ENCODE measurements around the gene NTSR1.

Gene NTSR1

DNA sequence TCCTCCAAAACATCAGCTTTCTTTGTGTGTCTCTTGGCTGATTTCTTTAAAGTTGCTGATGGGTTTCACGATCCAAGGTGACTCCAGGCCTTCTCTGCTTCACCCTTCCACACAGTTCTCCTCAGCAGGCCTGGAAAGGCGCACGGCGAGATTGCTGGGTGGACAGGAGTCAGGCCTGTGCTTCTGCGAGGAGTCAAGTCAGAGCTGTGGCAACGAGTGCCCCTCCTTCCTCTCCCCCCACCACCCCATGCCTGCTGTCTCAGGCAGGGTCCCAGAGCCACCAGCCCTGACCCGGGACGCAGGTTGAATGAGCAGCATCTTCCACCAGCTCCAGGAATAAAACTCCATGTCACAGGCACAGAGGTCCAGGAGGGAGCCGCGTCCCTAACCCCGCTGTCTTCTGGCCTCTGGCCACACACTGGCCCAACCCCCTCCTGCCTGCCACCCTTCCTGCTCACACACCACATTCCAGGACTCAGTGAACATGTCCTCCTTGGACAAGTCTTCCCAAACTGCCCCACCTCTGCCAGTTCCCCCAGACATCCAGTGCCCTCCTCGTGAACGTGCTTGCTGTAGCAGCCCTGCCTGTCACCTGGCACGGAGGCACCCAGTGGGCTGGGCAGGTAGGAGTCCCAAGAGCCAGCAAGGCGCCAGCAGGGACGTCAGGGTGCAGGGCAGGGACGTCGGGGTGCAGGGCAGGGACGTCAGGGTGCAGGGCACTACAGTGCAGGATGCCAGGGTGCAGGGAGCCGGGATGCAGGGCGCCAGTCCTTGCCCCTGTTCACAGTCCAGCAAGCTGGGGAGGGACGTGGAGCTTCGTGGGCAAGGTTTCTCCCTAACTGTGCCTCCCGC lies 7.2 kb upstream of the NTSR1 start:
- Histone ChIP-seq H3K4me3 (replicated peaks; ENCODE audit: insufficient read depth, low read length) (no peak overlapping the region), H3K27ac (replicated peaks) (no peak overlapping the region), H3K27me3 (ENCODE audit: insufficient read depth, poor library complexity, severe bottlenecking) (no peaks in the 10 kb centered on the region)
- TF ChIP-seq GABPA (IDR thresholded peaks at IDR 0.05; ENCODE audit: low read depth): no peak
- TF ChIP-seq SPI1 (IDR thresholded peaks at IDR 0.05; ENCODE audit: borderline replicate concordance, low read depth): no peak
- TF ChIP-seq, protein P1, sequence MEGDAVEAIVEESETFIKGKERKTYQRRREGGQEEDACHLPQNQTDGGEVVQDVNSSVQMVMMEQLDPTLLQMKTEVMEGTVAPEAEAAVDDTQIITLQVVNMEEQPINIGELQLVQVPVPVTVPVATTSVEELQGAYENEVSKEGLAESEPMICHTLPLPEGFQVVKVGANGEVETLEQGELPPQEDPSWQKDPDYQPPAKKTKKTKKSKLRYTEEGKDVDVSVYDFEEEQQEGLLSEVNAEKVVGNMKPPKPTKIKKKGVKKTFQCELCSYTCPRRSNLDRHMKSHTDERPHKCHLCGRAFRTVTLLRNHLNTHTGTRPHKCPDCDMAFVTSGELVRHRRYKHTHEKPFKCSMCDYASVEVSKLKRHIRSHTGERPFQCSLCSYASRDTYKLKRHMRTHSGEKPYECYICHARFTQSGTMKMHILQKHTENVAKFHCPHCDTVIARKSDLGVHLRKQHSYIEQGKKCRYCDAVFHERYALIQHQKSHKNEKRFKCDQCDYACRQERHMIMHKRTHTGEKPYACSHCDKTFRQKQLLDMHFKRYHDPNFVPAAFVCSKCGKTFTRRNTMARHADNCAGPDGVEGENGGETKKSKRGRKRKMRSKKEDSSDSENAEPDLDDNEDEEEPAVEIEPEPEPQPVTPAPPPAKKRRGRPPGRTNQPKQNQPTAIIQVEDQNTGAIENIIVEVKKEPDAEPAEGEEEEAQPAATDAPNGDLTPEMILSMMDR (IDR thresholded peaks at IDR 0.05; ENCODE audit: insufficient read depth, low read length): no peak
- no peak for TF ChIP-seq REST (IDR thresholded peaks at IDR 0.05; ENCODE audit: insufficient replicate concordance, low read depth)
- TF ChIP-seq POLR2AphosphoS5 (IDR thresholded peaks at IDR 0.05; ENCODE audit: low read depth): no peak
- DNase-seq (ENCODE audit: low read depth in 1 of 2, low spot score in 1 of 2): no peak

GRCh38 chr20:62702013-62702300 lies 6.7 kb upstream of the NTSR1 start:
- Histone ChIP-seq H3K4me3 (replicated peaks; ENCODE audit: insufficient read depth, low read length) (no peak overlapping the region), H3K27me3 (ENCODE audit: insufficient read depth, poor library complexity, severe bottlenecking) (no peaks in the 10 kb centered on the region), H3K27ac (replicated peaks) (no peak overlapping the region)
- TF ChIP-seq, protein P1 (IDR thresholded peaks at IDR 0.05; ENCODE audit: insufficient read depth, low read length): no peak
- TF ChIP-seq REST (IDR thresholded peaks at IDR 0.05; ENCODE audit: insufficient replicate concordance, low read depth) (no peak), POLR2AphosphoS5 (IDR thresholded peaks at IDR 0.05; ENCODE audit: low read depth) (no peak), GABPA (IDR thresholded peaks at IDR 0.05; ENCODE audit: low read depth) (no peak), SPI1 (IDR thresholded peaks at IDR 0.05; ENCODE audit: borderline replicate concordance, low read depth) (no peak)
- no peak for DNase-seq (ENCODE audit: low read depth in 1 of 2, low spot score in 1 of 2)

DNA sequence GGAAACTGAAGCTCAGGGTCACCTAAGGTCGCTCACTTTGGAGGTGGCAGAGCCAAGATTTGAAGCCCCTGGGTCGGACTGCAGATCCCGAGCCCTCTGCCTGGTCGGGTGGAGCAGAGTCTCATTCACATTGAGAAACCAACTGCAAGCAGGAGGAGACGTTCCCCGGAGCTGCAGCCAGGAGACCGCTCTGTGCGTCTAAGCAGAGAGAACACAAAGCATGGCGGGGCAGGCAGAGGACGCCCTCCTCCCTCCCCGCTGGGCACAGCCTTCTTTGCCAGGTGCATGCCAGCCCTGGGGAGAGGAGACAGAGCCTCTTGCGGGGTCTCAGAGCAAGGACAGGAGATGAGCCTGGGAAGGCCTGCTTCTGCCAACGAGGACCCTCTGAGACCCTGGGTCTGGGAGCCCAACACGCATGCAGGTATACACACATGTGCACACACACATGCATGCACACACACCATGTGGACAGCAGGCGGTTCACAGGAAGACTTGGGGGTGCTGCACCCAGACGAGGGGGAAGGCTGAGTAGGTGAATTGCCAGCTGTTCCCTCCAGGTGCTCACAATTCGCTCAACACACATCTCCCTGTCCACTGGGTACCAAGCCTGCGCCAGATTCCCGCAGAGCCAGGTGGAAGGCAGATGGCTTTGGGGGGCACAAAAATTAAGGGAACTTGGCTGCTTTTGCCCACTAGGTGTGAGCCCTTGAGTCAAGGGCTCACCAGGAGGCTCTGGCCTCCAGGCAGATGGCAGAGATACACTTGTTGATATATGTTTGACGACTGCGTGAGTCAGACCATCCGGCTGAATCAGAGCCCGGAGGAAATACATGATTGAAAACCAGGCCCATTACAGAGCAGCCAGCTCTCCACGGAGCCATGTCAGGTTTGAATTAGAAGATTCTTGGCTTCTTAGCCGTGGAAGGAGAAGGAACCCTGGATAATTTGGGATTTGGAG lies 5.5 kb upstream of the NTSR1 start:
- TF ChIP-seq POLR2AphosphoS5 (IDR thresholded peaks at IDR 0.05; ENCODE audit: low read depth) (no peak), GABPA (IDR thresholded peaks at IDR 0.05; ENCODE audit: low read depth) (no peak), SPI1 (IDR thresholded peaks at IDR 0.05; ENCODE audit: borderline replicate concordance, low read depth) (no peak), REST (IDR thresholded peaks at IDR 0.05; ENCODE audit: insufficient replicate concordance, low read depth) (no peak)
- TF ChIP-seq, protein P1 (IDR thresholded peaks at IDR 0.05; ENCODE audit: insufficient read depth, low read length): no peak
- no peak overlapping the region for H3K4me3 ChIP-seq (replicated peaks; ENCODE audit: insufficient read depth, low read length)
- no peak for DNase-seq (ENCODE audit: low read depth in 1 of 2, low spot score in 1 of 2)
- no peaks in the 10 kb centered on the region for H3K27me3 ChIP-seq (ENCODE audit: insufficient read depth, poor library complexity, severe bottlenecking)
- no peak overlapping the region for H3K27ac ChIP-seq (replicated peaks)
